GM13976 (cell line): ENCODE results near the gene GALNT9.

Experiments
- DNase-seq: peaks from one replicate; pipeline ENCODE4 v3.0.0; 2012; ENCODE audit warnings: low spot score
- in situ Hi-C: fragments of 300-500 bp; cut with MboI; formaldehyde crosslinking; loops from one replicate; pipeline ENCODE4 v1.12.0; 2022; ENCODE audit warnings: low sequenced_read_pairs, mixed read lengths, inconsistent platforms; ENCODE audit not compliant: unreplicated experiment
- TF ChIP-seq, protein P1 (sequence below): IDR thresholded peaks from 2 replicates; pipeline ENCODE4 v1.5.1; 2012; ENCODE audit warnings: borderline replicate concordance, mild to moderate bottlenecking; ENCODE audit not compliant: insufficient read depth; ENCODE audit errors: extremely low read depth, missing control alignments, control extremely low read depth

Gene GALNT9

DNA sequence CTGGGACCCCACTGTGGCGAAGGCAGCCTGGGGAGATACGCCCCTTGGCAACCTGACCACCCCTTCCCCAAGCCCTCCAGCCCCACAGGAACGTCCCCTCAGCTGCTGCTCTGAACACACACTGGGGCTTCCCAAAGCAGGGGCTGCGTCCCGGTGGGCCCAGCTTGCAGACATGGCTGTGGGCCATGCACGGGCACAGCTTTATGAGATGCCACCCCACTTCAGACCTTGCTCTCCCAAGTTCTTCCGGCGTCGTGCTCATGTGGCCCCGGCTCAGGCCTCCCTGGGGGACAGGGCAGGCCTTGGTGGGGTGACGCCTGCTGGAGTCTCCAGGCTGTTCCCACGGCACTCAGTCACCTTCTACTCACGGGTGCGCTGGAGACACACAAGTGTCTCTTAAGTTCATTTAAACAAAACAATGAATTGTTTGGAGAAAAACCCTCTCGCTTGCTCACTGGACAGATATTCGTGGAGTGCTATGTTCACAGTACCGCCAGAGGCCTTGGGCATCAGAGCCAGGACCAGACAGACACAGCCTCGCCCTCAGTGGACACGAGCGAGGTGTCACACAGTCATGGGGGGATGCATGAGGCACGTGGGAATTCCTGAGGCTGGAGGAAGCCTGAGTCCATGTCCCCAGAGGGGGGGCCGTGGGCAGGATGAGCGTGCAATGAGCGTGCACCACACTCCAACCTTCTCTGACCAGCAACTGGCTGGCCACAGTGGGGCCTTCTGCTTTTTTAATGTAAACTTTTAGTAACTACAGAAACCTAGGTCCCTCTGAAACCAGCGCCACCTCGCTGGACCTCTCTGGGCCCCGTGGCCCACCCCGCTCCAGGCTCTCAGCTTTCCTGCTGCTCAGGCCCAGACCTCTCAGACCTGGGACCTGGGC is 4.3 kb downstream of the GALNT9 start:
- in situ Hi-C loops: no loop called here
- TF ChIP-seq, protein P1, sequence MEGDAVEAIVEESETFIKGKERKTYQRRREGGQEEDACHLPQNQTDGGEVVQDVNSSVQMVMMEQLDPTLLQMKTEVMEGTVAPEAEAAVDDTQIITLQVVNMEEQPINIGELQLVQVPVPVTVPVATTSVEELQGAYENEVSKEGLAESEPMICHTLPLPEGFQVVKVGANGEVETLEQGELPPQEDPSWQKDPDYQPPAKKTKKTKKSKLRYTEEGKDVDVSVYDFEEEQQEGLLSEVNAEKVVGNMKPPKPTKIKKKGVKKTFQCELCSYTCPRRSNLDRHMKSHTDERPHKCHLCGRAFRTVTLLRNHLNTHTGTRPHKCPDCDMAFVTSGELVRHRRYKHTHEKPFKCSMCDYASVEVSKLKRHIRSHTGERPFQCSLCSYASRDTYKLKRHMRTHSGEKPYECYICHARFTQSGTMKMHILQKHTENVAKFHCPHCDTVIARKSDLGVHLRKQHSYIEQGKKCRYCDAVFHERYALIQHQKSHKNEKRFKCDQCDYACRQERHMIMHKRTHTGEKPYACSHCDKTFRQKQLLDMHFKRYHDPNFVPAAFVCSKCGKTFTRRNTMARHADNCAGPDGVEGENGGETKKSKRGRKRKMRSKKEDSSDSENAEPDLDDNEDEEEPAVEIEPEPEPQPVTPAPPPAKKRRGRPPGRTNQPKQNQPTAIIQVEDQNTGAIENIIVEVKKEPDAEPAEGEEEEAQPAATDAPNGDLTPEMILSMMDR: no peak
- no peak for DNase-seq

DNA sequence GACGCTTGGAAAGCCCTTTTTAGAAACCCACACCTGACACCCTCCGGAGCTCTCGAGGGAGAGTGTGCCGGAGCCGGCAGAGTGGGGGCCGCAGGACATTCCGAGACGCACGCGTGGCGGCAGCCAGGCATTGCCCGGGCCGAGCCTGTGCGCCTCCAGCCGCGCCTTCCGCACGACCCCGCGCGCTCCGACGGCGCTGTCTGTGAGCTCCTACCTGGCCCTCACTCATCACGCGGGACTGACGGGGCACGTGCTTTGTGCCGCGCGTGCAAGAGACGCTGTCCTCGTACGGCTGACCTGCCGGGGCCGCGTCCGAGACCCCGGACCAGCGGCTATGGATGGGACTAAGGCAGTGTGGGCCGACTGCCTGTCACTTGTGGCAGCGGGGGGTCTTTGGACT is 5.2 kb downstream of the GALNT9 start:
- no peak for DNase-seq
- in situ Hi-C loops: no loop called here
- TF ChIP-seq, protein P1: no peak

DNA sequence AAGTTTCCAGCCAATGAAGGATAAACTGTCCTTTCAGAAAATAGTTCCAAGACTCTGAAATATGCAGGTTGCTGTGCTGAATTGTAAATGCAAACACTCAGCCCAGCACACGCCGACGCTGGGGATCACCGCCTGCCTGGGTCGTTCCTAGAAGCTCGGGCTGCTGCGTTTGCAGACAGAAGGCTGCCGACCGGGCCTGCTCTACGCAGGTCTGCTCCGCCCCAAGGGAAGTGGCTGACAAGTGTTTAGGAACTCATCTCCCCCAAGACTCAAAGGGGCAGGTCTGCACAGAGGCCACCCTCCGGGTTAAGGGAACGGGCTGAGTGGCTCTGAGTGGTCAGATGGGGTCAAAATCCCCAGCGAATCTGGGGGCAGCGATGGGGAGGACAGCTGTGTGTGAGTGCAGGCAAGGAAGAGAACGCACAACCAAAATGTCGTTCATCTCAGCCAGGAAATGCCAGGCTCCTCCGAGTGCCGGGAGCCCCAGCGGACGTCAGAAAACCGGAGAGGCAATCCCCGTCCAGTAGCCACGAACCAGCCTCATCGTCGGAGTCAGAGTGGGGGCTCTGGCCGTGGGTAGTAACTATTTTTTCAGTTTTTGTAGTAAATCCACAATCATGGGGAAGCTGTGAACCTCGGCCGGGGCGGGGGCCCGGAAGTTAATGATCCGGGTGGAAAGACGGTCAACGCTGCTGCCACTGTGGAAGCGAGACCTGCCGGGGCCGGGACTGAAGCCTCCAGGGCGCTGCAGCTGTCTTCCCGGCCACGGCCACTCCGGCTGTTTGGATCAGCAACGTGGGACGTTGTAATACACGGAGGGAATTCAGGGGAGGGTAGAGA is 6.0 kb downstream of the GALNT9 start:
- TF ChIP-seq, protein P1: no peak
- in situ Hi-C loops: no loop called here
- no peak for DNase-seq

DNA sequence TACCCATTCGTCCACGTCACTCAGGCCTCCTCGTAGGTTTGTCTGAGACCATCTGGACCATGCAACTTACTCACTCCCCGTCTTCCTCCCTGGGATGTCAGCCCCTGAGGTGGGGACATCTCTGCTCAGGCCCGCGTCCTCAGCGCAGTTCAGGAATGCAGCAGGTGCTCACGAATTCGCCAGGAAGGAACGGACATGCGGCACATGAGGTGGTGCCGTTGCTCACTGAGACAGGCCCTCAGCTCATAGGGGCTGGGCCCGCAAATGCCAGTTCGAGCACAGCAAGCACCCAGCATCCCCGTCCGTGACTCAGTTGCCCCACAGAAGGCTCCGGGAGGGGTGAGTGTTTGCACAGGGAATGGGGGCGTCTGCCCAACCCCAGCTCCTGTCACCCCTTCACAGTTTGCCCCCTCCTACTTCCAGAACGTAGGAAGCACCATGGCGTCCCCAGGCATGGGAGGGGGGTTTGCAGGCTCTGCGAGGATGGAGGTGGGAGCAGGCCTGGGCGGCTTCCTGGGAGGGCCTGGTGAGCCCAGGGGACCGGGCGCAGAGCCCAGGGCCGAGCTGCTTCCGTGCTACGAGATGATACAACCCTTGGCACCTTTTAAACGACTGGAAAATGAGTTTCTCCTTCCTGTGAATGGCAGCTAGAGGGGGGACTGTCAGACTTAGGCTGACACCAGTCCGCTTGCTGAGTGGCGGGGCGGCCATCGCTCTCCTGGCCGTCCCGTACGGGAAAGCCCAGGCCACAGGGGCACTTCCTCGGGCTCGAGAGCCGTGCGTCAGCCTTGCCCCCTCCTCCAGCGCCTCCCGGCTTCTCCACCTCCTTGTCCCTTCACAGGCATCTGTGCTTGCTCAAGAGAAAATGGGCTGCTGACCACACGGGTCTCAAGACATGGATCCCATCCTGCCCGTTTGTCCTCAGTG is 6.9 kb downstream of the GALNT9 start:
- in situ Hi-C loops: no loop called here
- no peak for DNase-seq
- TF ChIP-seq, protein P1: no peak

DNA sequence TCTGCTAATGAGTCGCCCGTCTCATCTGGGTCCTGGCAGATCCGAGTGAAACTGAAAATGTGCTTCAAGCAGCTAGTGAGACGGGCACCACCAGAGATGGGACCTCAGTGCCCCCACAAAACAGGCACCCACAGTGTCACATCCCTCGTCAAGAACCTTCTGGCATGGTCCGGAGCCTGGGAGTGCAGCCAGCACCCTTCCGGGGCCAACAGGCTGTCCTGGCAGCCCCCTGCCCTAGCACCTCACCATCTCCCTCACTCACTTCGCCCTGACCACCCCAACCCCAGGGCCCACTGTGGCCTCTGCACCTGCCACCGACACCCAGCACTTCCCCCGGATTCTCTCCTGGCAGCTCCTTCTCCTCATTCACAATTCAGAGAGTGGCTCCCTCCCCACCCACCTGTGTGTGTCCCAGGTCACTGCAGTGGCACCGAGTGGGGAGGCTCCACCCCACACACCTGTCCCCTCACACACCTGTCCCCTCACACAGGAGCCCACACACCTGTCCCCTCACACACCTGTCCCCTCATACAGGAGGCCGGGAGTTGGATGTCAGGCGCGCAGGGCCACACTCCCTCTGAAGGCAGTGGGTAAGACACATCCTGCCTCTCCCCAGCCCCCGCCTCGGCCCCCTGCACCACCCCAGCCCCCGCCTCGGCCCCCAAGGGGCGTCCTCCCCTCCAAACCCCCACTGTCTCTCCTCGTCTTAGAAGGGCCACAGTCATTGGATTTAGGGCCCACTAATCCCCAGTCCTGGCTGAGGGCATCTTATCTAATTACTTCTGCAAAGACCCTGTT is 7.9 kb downstream of the GALNT9 start:
- no peak for DNase-seq
- TF ChIP-seq, protein P1: no peak
- in situ Hi-C loops: no loop called here
